HEK293 (cell line): ENCODE results near the gene FAM216B.

ENCODE experiments used
- CTCF ChIA-PET: fragments of 350-600 bp; formaldehyde crosslinking; extraction: SDS; loops from one replicate; lab custom pipeline; 2021; ENCODE audit warnings: antibody characterized with exemption; lab: Yijun Ruan, JAX
- POLR2A ChIA-PET: fragments of 300-600 bp; formaldehyde crosslinking; extraction: SDS; loops from one replicate; lab custom pipeline; 2020; ENCODE audit warnings: antibody characterized with exemption, inconsistent platforms; lab: Yijun Ruan, JAX
- H3K27ac ChIP-seq: fragments of 200-500 bp; sonication (Bioruptor generic); 2 replicates; pipeline ENCODE4 v1.5.1; 2014; ENCODE audit warnings: low read depth, low read length, control low read depth, inconsistent platforms; ENCODE audit errors: extremely low read depth
- H3K36me3 ChIP-seq, 2 experiments: fragments of 200-500 bp in 1 of 2; sonication (Bioruptor generic) in 1 of 2; 1 replicate in 1 of 2; 2 replicates in 1 of 2; pipeline ENCODE4 v1.5.1; 2014 to 2017; ENCODE audit warnings: inconsistent platforms in 2 of 2, low read length in 2 of 2; ENCODE audit not compliant: control insufficient read depth in 2 of 2, insufficient read depth in 1 of 2
- H3K4me1 ChIP-seq: fragments of 200-500 bp; sonication (Bioruptor generic); 2 replicates; pipeline ENCODE4 v1.5.1; 2014; ENCODE audit warnings: mild to moderate bottlenecking, low read length, inconsistent platforms; ENCODE audit not compliant: control insufficient read depth, insufficient read depth
- H3K4me3 ChIP-seq: 2 replicates; pipeline ENCODE4 v1.5.1; 2011; ENCODE audit warnings: low read depth, mild to moderate bottlenecking, control low read depth, low read length, moderate library complexity
- H3K9me3 ChIP-seq: fragments of 200-500 bp; sonication (Bioruptor generic); 2 replicates; pipeline ENCODE4 v1.5.1; 2014; ENCODE audit warnings: low read depth, low read length, inconsistent platforms; ENCODE audit not compliant: control insufficient read depth, insufficient read depth
- ELK4 ChIP-seq: IDR thresholded peaks from 2 replicates; pipeline ENCODE4 v1.6.1; 2011; ENCODE audit warnings: mild to moderate bottlenecking, low read depth, low read length, borderline replicate concordance
- GLIS2 ChIP-seq: fragments of 450-650 bp; formaldehyde crosslinking; IDR thresholded peaks from 2 replicates; pipeline ENCODE4 v1.5.1; 2016; ENCODE audit warnings: missing biosample characterization, missing genetic modification characterization
- MEIS1 ChIP-seq: sonication (generic); formaldehyde crosslinking; IDR thresholded peaks from 2 replicates; pipeline ENCODE4 v1.8.1; 2022; ENCODE audit warnings: missing genetic modification reagents, mild to moderate bottlenecking, borderline replicate concordance
- SCRT1 ChIP-seq: fragments of 450-650 bp; formaldehyde crosslinking; IDR thresholded peaks from 2 replicates; pipeline ENCODE4 v1.5.1; 2016; ENCODE audit warnings: missing biosample characterization, missing genetic modification characterization, borderline replicate concordance
- SCRT2 ChIP-seq: fragments of 450-650 bp; formaldehyde crosslinking; IDR thresholded peaks from 2 replicates; pipeline ENCODE4 v1.5.1; 2016; ENCODE audit warnings: missing biosample characterization, missing genetic modification characterization
- TSHZ1 ChIP-seq: fragments of 450-650 bp; formaldehyde crosslinking; IDR thresholded peaks from 2 replicates; pipeline ENCODE4 v1.5.1; 2016; ENCODE audit warnings: missing biosample characterization, missing genetic modification characterization, borderline replicate concordance
- ZBTB6 ChIP-seq: fragments of 450-650 bp; formaldehyde crosslinking; IDR thresholded peaks from 2 replicates; pipeline ENCODE4 v1.5.1; 2017; ENCODE audit warnings: missing biosample characterization, missing genetic modification characterization
- ZBTB8A ChIP-seq: fragments of 450-650 bp; formaldehyde crosslinking; IDR thresholded peaks from 2 replicates; pipeline ENCODE4 v1.5.1; 2016; ENCODE audit warnings: missing biosample characterization, missing genetic modification characterization
- ZNF114 ChIP-seq: fragments of 450-650 bp; formaldehyde crosslinking; IDR thresholded peaks from 2 replicates; pipeline ENCODE4 v1.5.0; 2017; ENCODE audit warnings: missing biosample characterization, missing genetic modification characterization
- ZNF140 ChIP-seq: fragments of 450-650 bp; formaldehyde crosslinking; IDR thresholded peaks from 2 replicates; pipeline ENCODE4 v1.5.1; 2016; ENCODE audit warnings: missing biosample characterization, missing genetic modification characterization
- ZNF214 ChIP-seq: fragments of 450-650 bp; formaldehyde crosslinking; IDR thresholded peaks from 2 replicates; pipeline ENCODE4 v1.5.1; 2017; ENCODE audit warnings: missing biosample characterization, mild to moderate bottlenecking, missing genetic modification characterization, borderline replicate concordance
- ZNF280D ChIP-seq: fragments of 450-650 bp; formaldehyde crosslinking; IDR thresholded peaks from 2 replicates; pipeline ENCODE4 v1.5.1; 2016; ENCODE audit warnings: missing biosample characterization, missing genetic modification characterization
- ZNF513 ChIP-seq: fragments of 450-650 bp; IDR thresholded peaks from 2 replicates; pipeline ENCODE4 v1.5.1; 2018; ENCODE audit warnings: missing biosample characterization, missing genetic modification characterization
- ZNF645 ChIP-seq: fragments of 450-650 bp; formaldehyde crosslinking; IDR thresholded peaks from 2 replicates; pipeline ENCODE4; 2016; ENCODE audit warnings: missing biosample characterization, missing genetic modification characterization
- ZNF785 ChIP-seq: fragments of 450-650 bp; formaldehyde crosslinking; IDR thresholded peaks from 2 replicates; pipeline ENCODE4 v1.5.1; 2016; ENCODE audit warnings: missing biosample characterization, missing genetic modification characterization
- ZSCAN4 ChIP-seq: fragments of 450-650 bp; formaldehyde crosslinking; IDR thresholded peaks from 2 replicates; pipeline ENCODE4 v1.5.1; 2017; ENCODE audit warnings: missing biosample characterization, missing genetic modification characterization

The FAM216B gene

GRCh38 chr13:42780044-42780443 lies 1.3 kb upstream of the FAM216B start:
- Histone ChIP-seq H3K4me1 (no peaks in the 10 kb centered on the region), H3K27ac (no peak overlapping the region), H3K4me3 (no peak overlapping the region), H3K36me3 (no peaks in the 10 kb centered on the region), H3K9me3 (no peaks in the 10 kb centered on the region)
- CTCF ChIA-PET = no interaction called here
- POLR2A ChIA-PET = no interaction called here
- TF ChIP-seq ZNF140 (tag by site-specific recombination) (no peak), ZNF513 (no peak), TSHZ1 (tag by site-specific recombination) (no peak), ZNF280D (tag by site-specific recombination) (no peak)

GRCh38 chr13:42786715-42787114 lies 5.3 kb downstream of the FAM216B start:
- no peaks in the 10 kb centered on the region for H3K36me3 ChIP-seq
- H3K4me1 ChIP-seq = no peaks in the 10 kb centered on the region
- CTCF ChIA-PET = interaction anchor here (0.6 kb wide), 1 partner anchor 13 kb away, joined by 3 read pairs; no protein-coding TSS in a partner anchor
- no peak overlapping the region for H3K27ac ChIP-seq
- no peaks in the 10 kb centered on the region for H3K9me3 ChIP-seq
- POLR2A ChIA-PET = no interaction called here
- H3K4me3 ChIP-seq = no peak overlapping the region
- TF ChIP-seq SCRT1 (0 out of 2 replicates have a peak, but pooled peaks have one; percentile 43), ZNF114 (tag by site-specific recombination) (no peak), ZSCAN4 (no peak), SCRT2 (tag by site-specific recombination) (peak; percentile 22; the same call in 1 of the 2 replicates)
- TF ChIP-seq, all 188 proteins: peak for 2

GRCh38 chr13:42788601-42789000 lies 7.2 kb downstream of the FAM216B start:
- ChIA-PET POLR2A (no interaction called here), CTCF (interaction anchor here (0.6 kb wide), 1 partner anchor 93 kb away, joined by 3 read pairs; no protein-coding TSS in a partner anchor)
- Histone ChIP-seq H3K4me3 (no peak overlapping the region), H3K36me3 (no peaks in the 10 kb centered on the region), H3K4me1 (no peaks in the 10 kb centered on the region), H3K27ac (no peak overlapping the region), H3K9me3 (no peaks in the 10 kb centered on the region)
- TF ChIP-seq MEIS1 (CRISPR knock-in tag) (no peak), ELK4 (no peak), GLIS2 (tag by site-specific recombination) (no peak), ZNF214 (tag by site-specific recombination) (no peak), ZBTB8A (no peak), ZNF785 (tag by site-specific recombination) (no peak), ZNF645 (no peak), ZBTB6 (tag by site-specific recombination) (no peak)
